Left ventricle myocardium superior (tissue), 1 donor: ENCODE measurements around the gene SLC4A8. TPM values are rescaled to one million over a fixed set of nuclear protein-coding genes. Genes with fewer than 3 reads are reported as not detected.
A peak's percentile ranks its signal among the peaks of the same experiment; 100 is the strongest.
"Not testable (repeated sequence)": the region's sequence is repeated elsewhere in the genome, so short reads cannot be mapped to it uniquely, and the experiment has no call there.

Experiments
- ATAC-seq: fragments of 200-7000 bp; cut with Tn5 transposase; one replicate; pipeline ENCODE4 v1.9.1; 2020; ENCODE audit warnings: mild to moderate bottlenecking, moderate library complexity
- DNase-seq: peaks from one replicate; pipeline ENCODE4 v3.0.0-alpha.2; 2020
- intact Hi-C: fragments of 100-400 bp; cut with micrococcal nuclease; formaldehyde crosslinking; loops from one replicate; pipeline ENCODE4 v1.11.0; 2022
- total RNA-seq: library from RNA; stranded (reverse); fragmentation: NEBNext Ultra II Directional; extraction: Animal tissue kit (Norgen Biotek cat#: 25700); gene quantifications from one replicate; pipeline ENCODE4 v1.2.1, GENCODE V29; 2021
- donor health status: DM: no; HTN: yes; CAD: no; lungs with severe emphysema.

SLC4A8 gene
- total RNA-seq, 1 donor from 2014 or later = 0.32 TPM

- DNase-seq = no peak
- intact Hi-C loops = loop anchor here (2.0 to 10.0 kb wide), 2 partner anchors 113 to 395 kb away; a partner anchor contains a TSS
- ATAC-seq = no peak
These were observed 5.0 kb upstream of the SLC4A8 start for GRCh38 chr12:51419425-51420193.

- peak; percentile 35 for ATAC-seq
- intact Hi-C loops = loop anchor here (2.0 to 10.0 kb wide), 2 partner anchors 111 to 393 kb away; a partner anchor contains a TSS
- no peak for DNase-seq
These were observed 3.3 kb upstream of the SLC4A8 start for GRCh38 chr12:51421266-51421884.

GRCh38 chr12:51424094-51424661 lies 453 bp upstream of the SLC4A8 start:
- intact Hi-C loops = loop anchor here (10.0 kb wide), 1 partner anchor 391 kb away; a partner anchor contains a TSS
- DNase-seq (no peak), ATAC-seq (no peak)

- ATAC-seq (no peak), DNase-seq (no peak)
- intact Hi-C loops = loop anchor here (10.0 kb wide), 1 partner anchor 387 kb away; a partner anchor contains a TSS
These were observed 3.6 kb downstream of the SLC4A8 start for GRCh38 chr12:51428256-51428655.

- ATAC-seq (no peak), DNase-seq (no peak)
- intact Hi-C loops = loop anchor here (10.0 kb wide), 1 partner anchor 385 kb away; a partner anchor contains a TSS
These were observed 5.1 kb downstream of the SLC4A8 start for GRCh38 chr12:51429700-51430099.

- intact Hi-C loops = no loop called here
- DNase-seq (no peak), ATAC-seq (no peak)
These were observed 5.7 kb downstream of the SLC4A8 start for GRCh38 chr12:51430196-51430895.

GRCh38 chr12:51432921-51433320 lies 8.3 kb downstream of the SLC4A8 start:
- DNase-seq (no peak), ATAC-seq (no peak)
- intact Hi-C loops = no loop called here

- intact Hi-C loops = no loop called here
- ATAC-seq (no peak), DNase-seq (no peak)
These were observed 9.7 kb downstream of the SLC4A8 start for GRCh38 chr12:51434305-51434704.

GRCh38 chr12:51437431-51437830 lies 12.8 kb downstream of the SLC4A8 start:
- intact Hi-C loops = no loop called here
- DNase-seq (no peak), ATAC-seq (no peak)

GRCh38 chr12:51439330-51439729 lies 14.7 kb downstream of the SLC4A8 start:
- intact Hi-C loops = no loop called here
- ATAC-seq = no peak
- DNase-seq = no peak

- DNase-seq (no peak), ATAC-seq (no peak)
- intact Hi-C loops = no loop called here
These were observed 17.0 kb downstream of the SLC4A8 start for GRCh38 chr12:51441583-51441982.

GRCh38 chr12:51442324-51442723 lies 17.7 kb downstream of the SLC4A8 start:
- DNase-seq (no peak), ATAC-seq (no peak)
- intact Hi-C loops = no loop called here

GRCh38 chr12:51443573-51443972 lies 18.9 kb downstream of the SLC4A8 start:
- DNase-seq (no peak), ATAC-seq (no peak)
- intact Hi-C loops = no loop called here

- intact Hi-C loops = no loop called here
- ATAC-seq (no peak), DNase-seq (no peak)
These were observed 24.1 kb downstream of the SLC4A8 start for GRCh38 chr12:51448618-51449256.

- no peak for ATAC-seq
- no peak for DNase-seq
- intact Hi-C loops = no loop called here
These were observed 25.1 kb downstream of the SLC4A8 start for GRCh38 chr12:51449580-51450246.

- ATAC-seq (no peak), DNase-seq (no peak)
- intact Hi-C loops = no loop called here
These were observed 25.7 kb downstream of the SLC4A8 start for GRCh38 chr12:51450333-51450732.

GRCh38 chr12:51450806-51451205 lies 26.2 kb downstream of the SLC4A8 start:
- intact Hi-C loops = no loop called here
- DNase-seq = no peak
- no peak for ATAC-seq

- DNase-seq, intact Hi-C loops, ATAC-seq: not testable (repeated sequence)
These were observed 29.4 kb downstream of the SLC4A8 start for GRCh38 chr12:51454016-51454415.

- intact Hi-C loops, ATAC-seq, DNase-seq: not testable (repeated sequence)
These were observed 30.4 kb downstream of the SLC4A8 start for GRCh38 chr12:51455050-51455449.
